GM12872 (cell line): ENCODE data around the gene P2RY6.

ENCODE experiments used
- TF ChIP-seq, protein P1 (sequence below): IDR thresholded peaks from 3 replicates; pipeline ENCODE4 v1.5.1; 2011; ENCODE audit warnings: low read depth, mild to moderate bottlenecking, low read length, moderate library complexity; ENCODE audit not compliant: insufficient read depth

The P2RY6 gene, protein sequence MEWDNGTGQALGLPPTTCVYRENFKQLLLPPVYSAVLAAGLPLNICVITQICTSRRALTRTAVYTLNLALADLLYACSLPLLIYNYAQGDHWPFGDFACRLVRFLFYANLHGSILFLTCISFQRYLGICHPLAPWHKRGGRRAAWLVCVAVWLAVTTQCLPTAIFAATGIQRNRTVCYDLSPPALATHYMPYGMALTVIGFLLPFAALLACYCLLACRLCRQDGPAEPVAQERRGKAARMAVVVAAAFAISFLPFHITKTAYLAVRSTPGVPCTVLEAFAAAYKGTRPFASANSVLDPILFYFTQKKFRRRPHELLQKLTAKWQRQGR

DNA sequence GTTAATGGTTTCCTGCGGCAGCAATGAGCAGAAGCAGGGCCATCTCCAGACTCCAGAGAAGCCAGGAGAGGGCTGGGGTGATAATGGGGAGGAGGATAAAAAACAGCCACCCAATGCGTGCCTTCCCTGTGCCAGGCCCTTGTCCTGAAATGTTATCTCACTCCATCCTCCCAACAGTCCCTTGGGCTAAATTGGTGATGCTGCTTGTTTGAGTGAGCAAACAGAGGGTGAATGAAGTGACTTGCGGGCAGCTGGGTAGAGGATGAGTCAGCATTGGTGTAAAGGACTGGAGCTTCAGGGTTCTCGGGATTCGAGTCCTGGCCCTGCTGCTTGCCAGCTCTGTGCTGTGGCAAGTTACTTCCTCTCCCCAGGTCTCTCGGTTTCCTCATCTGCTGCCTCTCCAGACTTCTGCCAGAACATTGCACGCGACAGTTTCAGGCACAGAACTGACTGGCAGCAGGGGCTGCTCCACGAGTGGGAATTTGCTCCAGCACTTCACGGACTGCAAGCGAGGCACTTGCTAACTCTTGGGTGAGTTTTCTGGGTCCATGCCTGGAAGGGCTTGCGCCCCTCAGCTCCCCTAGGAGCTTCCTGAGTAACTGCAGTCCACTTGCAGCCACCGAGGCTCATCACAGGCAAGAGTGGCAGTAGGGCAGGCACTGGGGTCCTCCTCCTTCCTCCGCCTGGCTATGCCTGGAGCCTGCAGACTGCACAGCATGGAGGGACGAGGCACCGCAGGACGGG is at the start of gene P2RY6:
TSS of gene P2RY6 (plus strand) at position 403 of the 744 bp plus-strand sequence. CDS start 24,181 bp downstream, outside the sequence.
- TF ChIP-seq, protein P1, sequence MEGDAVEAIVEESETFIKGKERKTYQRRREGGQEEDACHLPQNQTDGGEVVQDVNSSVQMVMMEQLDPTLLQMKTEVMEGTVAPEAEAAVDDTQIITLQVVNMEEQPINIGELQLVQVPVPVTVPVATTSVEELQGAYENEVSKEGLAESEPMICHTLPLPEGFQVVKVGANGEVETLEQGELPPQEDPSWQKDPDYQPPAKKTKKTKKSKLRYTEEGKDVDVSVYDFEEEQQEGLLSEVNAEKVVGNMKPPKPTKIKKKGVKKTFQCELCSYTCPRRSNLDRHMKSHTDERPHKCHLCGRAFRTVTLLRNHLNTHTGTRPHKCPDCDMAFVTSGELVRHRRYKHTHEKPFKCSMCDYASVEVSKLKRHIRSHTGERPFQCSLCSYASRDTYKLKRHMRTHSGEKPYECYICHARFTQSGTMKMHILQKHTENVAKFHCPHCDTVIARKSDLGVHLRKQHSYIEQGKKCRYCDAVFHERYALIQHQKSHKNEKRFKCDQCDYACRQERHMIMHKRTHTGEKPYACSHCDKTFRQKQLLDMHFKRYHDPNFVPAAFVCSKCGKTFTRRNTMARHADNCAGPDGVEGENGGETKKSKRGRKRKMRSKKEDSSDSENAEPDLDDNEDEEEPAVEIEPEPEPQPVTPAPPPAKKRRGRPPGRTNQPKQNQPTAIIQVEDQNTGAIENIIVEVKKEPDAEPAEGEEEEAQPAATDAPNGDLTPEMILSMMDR: no peak

DNA sequence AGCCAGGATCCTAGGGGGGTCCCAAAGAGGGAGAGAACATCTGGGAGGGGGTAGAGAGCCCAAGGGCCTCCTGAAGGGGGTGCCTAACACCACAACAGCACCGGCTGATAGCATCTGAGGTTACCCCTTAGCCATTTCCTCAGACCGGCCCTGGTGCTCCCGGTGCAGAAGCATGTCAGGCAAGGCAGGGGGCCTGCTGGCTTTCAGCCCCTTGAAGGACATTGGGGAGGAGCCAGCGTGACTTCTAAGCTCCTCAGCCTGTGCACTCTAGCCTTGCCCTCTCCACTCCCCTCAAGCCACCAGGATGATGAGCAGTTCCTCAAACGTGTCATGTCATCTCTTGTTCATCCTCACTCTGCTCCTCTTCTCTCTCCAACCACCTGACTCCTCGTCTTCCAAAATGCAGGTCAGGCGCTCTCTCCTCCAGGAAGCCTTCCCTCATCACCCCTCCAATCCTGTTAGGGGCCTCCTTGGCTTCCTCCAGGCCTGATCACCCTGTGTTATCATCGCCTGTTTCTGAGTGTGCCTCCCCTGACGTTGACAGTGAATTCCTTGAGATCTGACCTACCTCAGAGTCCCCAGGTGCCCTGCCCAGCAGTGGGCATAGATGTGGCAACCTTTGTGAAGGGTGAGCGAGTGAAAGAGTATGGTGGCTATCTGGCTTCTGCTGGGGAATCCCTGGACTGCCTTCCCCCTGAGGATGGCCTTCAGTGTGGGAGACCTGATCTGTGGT is 48.0 kb upstream of the P2RY6 start:
- TF ChIP-seq, protein P1: no peak

DNA sequence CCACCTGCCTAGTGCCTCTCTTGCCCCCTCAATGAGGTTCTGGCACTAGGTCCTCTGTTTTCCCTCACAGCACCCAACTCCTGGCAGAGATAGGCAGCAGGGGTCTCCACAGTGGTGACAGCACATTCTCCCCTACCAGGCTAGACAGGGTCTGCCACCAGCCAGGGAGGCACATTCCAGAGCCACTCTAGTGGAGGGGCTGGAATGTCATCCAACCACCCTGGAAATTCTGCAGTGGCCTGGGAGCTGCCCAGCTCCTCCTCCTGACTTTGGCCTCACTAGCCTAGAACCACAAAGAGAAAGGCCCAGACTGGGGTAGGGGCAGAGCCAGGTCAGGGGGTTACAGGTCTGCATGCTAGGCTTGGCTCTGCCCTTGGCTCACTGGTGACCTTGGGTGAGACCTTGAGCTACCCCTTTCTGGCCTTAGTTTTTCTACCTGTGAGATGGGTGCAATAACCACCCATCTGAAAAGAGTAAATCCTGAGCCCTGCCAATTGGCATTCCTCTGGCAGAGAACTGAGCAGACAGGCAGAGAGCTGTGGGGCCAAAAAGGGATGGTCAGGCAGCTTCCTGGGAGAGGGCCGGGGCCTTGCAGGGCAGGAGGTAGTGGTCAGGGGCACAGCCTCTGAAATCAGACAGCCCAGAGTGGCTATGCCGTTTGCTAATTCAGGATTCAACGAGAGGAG is 47.0 kb upstream of the P2RY6 start:
- TF ChIP-seq, protein P1: no peak

DNA sequence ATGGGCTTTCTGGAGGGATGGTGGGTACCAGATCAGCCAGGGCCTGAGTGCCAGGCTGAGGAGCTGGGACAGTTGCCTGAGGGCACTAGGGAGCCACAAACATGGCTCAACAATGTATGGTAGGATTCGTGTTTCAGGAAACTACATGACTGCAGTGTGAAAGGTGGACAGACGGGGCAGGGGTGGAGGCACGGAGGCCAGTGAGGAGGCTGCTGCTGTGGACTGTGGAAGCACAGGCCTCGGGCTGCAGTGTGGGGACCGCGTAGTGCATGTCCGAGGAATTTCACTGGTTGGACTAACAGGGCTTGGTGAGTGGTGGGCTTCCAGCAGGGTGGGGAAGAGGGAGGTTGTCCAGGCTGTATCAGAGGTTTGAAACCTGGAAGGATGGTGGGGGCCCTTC is 46.3 kb upstream of the P2RY6 start:
- TF ChIP-seq, protein P1: no peak

DNA sequence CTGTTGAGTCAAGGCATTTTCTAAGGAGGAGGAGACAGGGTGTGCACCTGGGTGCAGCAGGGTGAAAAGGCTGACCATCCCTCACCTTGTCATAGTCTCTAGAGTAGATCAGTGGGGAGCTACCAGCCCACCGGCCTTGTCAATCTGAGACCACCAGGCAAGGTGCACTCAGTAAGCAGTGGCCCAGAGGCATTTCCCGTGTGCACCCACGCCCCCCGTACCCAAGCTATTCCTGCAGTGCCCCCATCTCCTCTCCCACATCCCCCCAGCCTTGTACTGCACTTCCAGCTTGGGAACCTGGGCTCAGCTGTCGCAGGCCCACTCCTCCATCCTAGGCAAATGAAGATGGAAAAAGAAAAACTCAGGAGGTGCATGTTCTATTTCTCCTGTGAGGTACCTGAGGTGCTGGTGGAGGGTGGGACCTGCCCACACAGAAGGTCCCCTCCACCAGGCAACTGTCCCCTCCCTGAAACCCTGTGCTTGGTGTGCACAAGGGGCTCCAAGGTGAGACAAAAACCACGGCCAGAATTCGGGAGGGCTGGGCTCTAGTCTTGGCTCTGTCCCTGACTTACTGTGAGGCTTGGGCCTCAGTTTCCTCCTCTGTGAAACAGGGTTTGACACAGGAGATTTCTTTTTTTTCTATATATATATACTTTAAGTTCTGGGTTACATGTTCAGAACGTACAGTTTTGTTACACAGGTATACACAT is 45.7 kb upstream of the P2RY6 start:
- TF ChIP-seq, protein P1: no peak

DNA sequence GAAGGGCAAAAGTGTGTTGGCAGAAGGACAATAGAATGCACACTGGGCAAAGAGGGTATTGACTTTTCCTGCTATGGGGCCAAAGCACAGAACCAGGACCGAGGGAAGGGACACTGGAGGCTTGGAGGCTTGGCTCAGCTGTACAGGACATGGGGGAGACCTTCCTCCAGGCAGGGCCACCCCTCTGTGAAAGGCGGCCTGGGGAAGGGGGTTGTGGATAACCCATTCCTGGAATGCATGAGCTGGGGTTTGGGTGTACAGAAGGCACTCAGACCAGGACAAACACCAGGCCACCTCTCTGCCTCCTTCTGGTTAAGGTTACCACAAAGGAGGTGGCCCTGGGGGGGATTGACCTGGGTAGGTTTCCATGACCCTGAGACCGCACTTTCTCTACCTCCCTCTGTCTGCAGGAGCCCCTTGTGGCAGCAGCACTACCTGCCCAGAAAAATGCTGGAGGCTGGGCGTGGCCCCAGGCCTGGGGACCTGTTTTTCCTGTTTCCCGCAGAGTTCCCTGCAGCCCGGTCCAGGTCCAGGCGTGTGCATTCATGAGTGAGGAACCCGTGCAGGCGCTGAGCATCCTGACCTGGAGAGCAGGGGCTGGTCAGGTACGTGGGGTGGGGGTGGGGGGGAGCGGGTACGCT is 44.4 kb upstream of the P2RY6 start:
- TF ChIP-seq, protein P1: no peak
